ENCODE data around the gene RNF169. TPM values are rescaled to one million over a fixed set of nuclear protein-coding genes. Genes with fewer than 3 reads are reported as not detected.
A peak's percentile ranks its signal among the peaks of the same experiment; 100 is the strongest.

Gene RNF169
- total and polyA plus RNA-seq, 2 of the 13 experiments (the other 11 are each of a cell fraction or from before 2014, with no cell fraction given): 5.3 to 14.2 TPM

GRCh38 chr11:74719011-74719410 lies 29.6 kb upstream of the RNF169 start:
- ChIA-PET POLR2A (no interaction called here), CTCF (ENCODE audit: low intra/inter-chr PET ratio, low total read pairs) (no interaction called here)
- peaks cover 7 to 60% of the 10 kb centered on the region in 2 experiments; a peak in 4 of 5 replicates for H3K27me3 ChIP-seq (ENCODE audit: control insufficient read depth in 1 of 2, insufficient read depth in 2 of 2, low read length in 2 of 2)
- TF ChIP-seq ZFYVE20 (CRISPR knock-in tag; IDR thresholded peaks at IDR 0.05; ENCODE audit: borderline replicate concordance, low read depth) (no peak), ZNF614 (CRISPR knock-in tag; IDR thresholded peaks at IDR 0.05; ENCODE audit: borderline replicate concordance) (no peak), ZNF124 (CRISPR knock-in tag; IDR thresholded peaks at IDR 0.05) (no peak), ZNF768 (CRISPR knock-in tag; IDR thresholded peaks at IDR 0.05) (peak; percentile 70), HNRNPK (IDR thresholded peaks at IDR 0.05; ENCODE audit: low read depth, low read length, poor library complexity, severe bottlenecking) (peak; percentile 59)
- in situ Hi-C loops (cut with HindIII; ENCODE audit: extremely low pct_ligation_motif_present, low pct_unique_long_range_greater_than_20kb): no loop called here
- no peak overlapping the region for H3K4me2 ChIP-seq (ENCODE audit: low read depth, low read length)
- BruUV-seq (replicated peaks): no TSS peak
- no peak overlapping the region for H3K4me3 ChIP-seq (replicated peaks in 1 of 3; ENCODE audit: insufficient read depth in 1 of 3, low read depth in 2 of 3, low read length in 3 of 3)
- no peaks in the 10 kb centered on the region for H4K20me1 ChIP-seq (ENCODE audit: insufficient read depth, low read length)
- H3K27ac ChIP-seq (ENCODE audit: extremely low read length, insufficient read depth, low read length): no peak overlapping the region
- H3K36me3 ChIP-seq (replicated peaks in 1 of 2; ENCODE audit: control insufficient read depth in 1 of 2, insufficient read depth in 2 of 2, low read length in 2 of 2): no peaks in the 10 kb centered on the region
- H3K4me1 ChIP-seq (ENCODE audit: insufficient read depth, low read length): peaks cover 1% of the 10 kb centered on the region; the same call in 1 of the 2 replicates
- no peak for DNase-seq (ENCODE audit: low spot score)
- no peaks in the 10 kb centered on the region for H3K9me3 ChIP-seq (ENCODE audit: low read length)
- H3K79me2 ChIP-seq (ENCODE audit: insufficient read depth, low read length): no peaks in the 10 kb centered on the region
- WGBS (ENCODE audit: low lambda C conversion rate): 31% methylated on average over 5 of the region's 5 CpGs
- no peak for FAIRE-seq
- ATAC-seq: no peak
- no peak overlapping the region for H2AFZ ChIP-seq (ENCODE audit: low read length)
- no peak overlapping the region for H3K9ac ChIP-seq (ENCODE audit: insufficient read depth, low read depth, low read length)
- intact Hi-C loops (cut with micrococcal nuclease; ENCODE audit: unreplicated experiment): no loop called here

GRCh38 chr11:74720596-74721478 lies 27.8 kb upstream of the RNF169 start:
- no peaks in the 10 kb centered on the region for H4K20me1 ChIP-seq (ENCODE audit: insufficient read depth, low read length)
- in situ Hi-C loops (cut with HindIII; ENCODE audit: extremely low pct_ligation_motif_present, low pct_unique_long_range_greater_than_20kb): no loop called here
- intact Hi-C loops (cut with micrococcal nuclease; ENCODE audit: unreplicated experiment): no loop called here
- TF ChIP-seq GLI4 (CRISPR knock-in tag; IDR thresholded peaks at IDR 0.05; ENCODE audit: borderline replicate concordance) (no peak), ZNF550 (CRISPR knock-in tag; IDR thresholded peaks at IDR 0.05; ENCODE audit: borderline replicate concordance) (no peak), MAX (IDR thresholded peaks at IDR 0.05) (no peak), HOXA5 (CRISPR knock-in tag; IDR thresholded peaks at IDR 0.05) (no peak)
- no peak overlapping the region for H3K4me2 ChIP-seq (ENCODE audit: low read depth, low read length)
- H3K36me3 ChIP-seq (replicated peaks in 1 of 2; ENCODE audit: control insufficient read depth in 1 of 2, insufficient read depth in 2 of 2, low read length in 2 of 2): no peaks in the 10 kb centered on the region
- no peak for FAIRE-seq
- no peak overlapping the region for H3K9ac ChIP-seq (ENCODE audit: insufficient read depth, low read depth, low read length)
- 45% methylated on average over 17 of the region's 17 CpGs for WGBS (ENCODE audit: low lambda C conversion rate)
- ChIA-PET POLR2A (interaction anchor here (1.3 kb wide), 1 partner anchor 13 kb away, joined by 5 read pairs; no protein-coding TSS in a partner anchor), CTCF (ENCODE audit: low intra/inter-chr PET ratio, low total read pairs) (no interaction called here)
- H3K9me3 ChIP-seq (ENCODE audit: low read length): no peaks in the 10 kb centered on the region
- no peak for ATAC-seq
- H3K27me3 ChIP-seq (ENCODE audit: control insufficient read depth in 1 of 2, insufficient read depth in 2 of 2, low read length in 2 of 2): peaks cover 7 to 67% of the 10 kb centered on the region in 2 experiments; a peak in 4 of 5 replicates
- no peak overlapping the region for H3K27ac ChIP-seq (ENCODE audit: extremely low read length, insufficient read depth, low read length)
- no peak overlapping the region for H3K4me3 ChIP-seq (replicated peaks in 1 of 3; ENCODE audit: insufficient read depth in 1 of 3, low read depth in 2 of 3, low read length in 3 of 3)
- no TSS peak for BruUV-seq (replicated peaks)
- no peaks in the 10 kb centered on the region for H3K79me2 ChIP-seq (ENCODE audit: insufficient read depth, low read length)
- DNase-seq (ENCODE audit: low spot score): no peak
- peaks cover 8% of the 10 kb centered on the region; the same call in 1 of the 2 replicates for H3K4me1 ChIP-seq (ENCODE audit: insufficient read depth, low read length)
- no peak overlapping the region for H2AFZ ChIP-seq (ENCODE audit: low read length)

Data from HepG2 (cell line).